GM18858 (cell line): ENCODE results near the gene DCTN2.
"Not testable (repeated sequence)": the region's sequence is repeated elsewhere in the genome, so short reads cannot be mapped to it uniquely, and the experiment has no call there.

ENCODE experiments used
- ATAC-seq: cut with Tn5 transposase; IDR thresholded peaks from one replicate; pipeline ENCODE4 v1.9.1; 2021; ENCODE audit not compliant: unreplicated experiment

Gene DCTN2

GRCh38 chr12:57517187-57517586, 29.8 kb downstream of the DCTN2 start:
- ATAC-seq = no peak

DNA sequence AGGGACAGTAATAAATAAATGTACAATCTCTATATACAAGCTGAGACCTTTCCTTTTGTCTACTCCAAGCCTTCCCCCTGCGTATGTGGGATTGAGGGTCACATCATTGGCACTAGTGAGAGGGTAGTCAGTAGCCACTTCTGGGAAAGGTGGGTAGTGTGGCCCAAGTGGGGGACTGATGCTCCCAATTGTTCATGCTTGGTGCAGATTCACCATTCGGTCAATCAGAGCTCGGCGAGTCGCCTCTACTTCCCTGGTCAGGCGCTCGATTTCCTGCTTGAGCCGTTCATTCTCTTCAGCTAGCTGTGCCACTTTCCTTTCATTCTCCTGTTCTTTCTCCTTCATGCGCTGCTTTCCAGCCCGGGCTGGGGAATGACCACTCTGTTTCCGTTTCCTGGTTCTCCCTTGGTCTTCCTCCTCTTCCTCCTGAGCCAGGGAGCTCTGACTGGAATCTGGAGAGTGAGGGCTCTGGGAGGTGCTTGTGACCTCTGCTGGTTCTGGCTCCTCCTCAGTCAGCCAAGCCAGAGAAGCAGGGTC, 30.3 kb downstream of the DCTN2 start:
- no peak for ATAC-seq

GRCh38 chr12:57515934-57516541, 31.0 kb downstream of the DCTN2 start:
- no peak for ATAC-seq

DNA sequence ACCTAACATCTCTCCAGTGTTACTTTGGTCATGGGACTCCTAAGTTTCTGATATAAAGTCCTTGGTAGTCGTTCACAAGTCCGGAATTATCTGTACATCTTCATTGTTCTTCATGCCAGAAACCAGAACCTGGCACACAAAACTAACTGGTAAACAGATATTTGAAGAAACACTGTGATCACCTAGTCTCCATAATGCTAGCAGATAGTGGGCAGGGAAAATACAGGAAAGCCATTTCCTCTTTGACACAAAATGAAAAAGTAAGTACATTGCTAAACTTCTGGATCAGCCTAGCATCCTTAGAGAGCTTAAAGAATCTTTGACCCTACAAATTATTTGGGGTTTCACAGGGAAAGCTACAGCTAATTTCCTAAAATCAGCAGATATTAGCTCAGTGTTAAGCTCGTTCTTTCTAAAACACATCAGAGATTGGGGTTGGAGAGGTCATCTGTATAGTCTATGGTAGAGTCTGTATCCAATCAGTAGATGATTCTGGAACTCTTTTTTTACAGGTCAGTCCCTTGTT, 31.5 kb downstream of the DCTN2 start:
- ATAC-seq = no peak

DNA sequence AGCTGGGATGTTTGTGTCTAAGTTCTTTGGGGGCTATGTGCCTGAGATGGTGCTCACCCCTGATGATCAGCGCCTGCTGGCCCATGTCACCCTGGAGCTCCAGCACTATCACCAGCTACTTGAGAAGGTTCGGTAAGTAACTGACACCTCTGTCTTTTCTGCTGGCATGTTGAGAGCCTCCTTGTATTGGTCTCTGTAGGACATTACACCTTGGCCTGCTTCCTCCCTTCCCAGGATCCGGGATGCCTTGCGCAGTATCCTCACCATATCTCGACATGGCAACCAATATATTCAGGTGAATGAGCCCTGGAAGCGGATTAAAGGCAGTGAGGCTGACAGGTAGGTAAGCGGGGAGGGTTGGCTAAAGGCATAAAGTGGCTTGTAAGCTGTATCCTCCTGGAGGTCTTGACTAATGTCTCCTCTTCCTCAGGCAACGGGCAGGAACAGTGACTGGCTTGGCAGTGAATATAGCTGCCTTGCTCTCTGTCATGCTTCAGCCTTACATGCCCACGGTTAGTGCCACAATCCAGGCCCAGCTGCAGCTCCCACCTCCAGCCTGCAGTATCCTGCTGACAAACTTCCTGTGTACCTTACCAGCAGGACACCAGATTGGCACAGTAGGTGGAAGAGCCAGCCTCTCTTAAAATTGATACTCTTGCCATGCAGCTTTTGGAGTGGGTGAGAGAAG, 32.1 kb downstream of the DCTN2 start:
- ATAC-seq = no peak

DNA sequence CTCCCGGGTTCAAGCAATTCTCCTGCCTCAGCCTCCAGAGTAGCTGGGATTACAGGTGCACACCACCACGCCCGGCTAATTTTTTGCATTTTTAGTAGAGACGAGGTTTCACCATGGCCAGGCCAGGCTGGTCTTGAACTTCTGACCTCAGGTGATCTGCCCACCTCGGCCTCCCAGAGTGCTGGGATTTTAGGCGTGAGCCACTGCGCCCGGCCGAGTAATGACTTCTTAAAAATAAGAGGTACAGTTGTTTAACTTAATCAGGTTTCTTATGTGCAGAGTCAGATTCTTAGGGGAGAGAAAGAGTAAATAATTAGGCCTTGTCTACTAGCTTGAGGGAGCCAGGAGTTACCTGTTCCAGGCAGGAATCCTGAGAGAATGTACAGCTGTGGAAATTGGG, 32.7 kb downstream of the DCTN2 start:
- not testable (repeated sequence) for ATAC-seq

- ATAC-seq = not testable (repeated sequence)
These were observed 33.3 kb downstream of the DCTN2 start for GRCh38 chr12:57513677-57514076.

DNA sequence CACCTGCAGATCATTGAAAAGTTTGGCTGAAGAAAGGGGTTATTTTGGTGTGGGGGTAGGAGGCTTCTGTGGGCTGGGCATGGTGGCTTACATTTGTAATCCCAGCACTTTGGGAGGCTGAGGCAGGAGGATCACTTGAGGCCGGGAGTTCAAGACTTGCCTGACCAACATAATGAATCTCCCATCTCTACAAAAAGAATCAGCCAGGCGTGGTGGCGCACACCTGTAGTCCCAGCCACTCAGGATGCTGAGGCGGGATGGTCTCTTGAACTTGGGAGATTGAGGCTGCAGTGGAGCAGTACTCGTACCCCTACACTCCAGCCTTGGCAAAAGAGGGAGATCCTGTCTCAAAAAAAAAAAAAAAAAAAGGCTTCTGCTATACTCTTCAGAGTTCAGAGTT, 33.7 kb downstream of the DCTN2 start:
- ATAC-seq = no peak

- ATAC-seq = no peak
These were observed 34.3 kb downstream of the DCTN2 start for GRCh38 chr12:57512665-57513064.

DNA sequence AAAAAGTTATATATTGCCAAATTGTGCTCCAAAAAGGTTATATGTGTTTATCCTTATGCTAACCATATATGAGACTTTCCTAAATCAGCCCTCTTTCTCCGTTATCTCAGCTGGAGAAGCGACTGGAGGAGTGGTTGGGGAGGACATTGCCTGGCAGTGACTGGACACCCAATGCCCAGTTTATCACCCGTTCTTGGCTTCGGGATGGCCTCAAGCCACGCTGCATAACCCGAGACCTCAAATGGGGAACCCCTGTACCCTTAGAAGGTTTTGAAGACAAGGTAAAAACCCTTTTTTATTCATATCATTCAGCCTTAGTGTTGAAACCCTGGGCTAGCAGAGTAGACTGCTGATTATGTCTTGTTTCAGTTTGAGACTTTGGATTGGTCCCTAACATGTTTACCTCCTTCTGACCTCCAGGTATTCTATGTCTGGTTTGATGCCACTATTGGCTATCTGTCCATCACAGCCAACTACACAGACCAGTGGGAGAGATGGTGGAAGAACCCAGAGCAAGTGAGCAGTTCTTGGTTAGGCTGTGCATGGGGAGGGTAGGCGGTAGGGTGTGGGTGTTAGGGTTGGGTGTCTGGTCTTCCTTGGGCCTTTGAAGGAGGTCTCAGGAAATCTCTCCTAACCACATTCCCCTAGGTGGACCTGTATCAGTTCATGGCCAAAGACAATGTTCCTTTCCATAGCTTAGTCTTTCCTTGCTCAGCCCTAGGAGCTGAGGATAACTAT, 35.2 kb downstream of the DCTN2 start:
- ATAC-seq = no peak

DNA sequence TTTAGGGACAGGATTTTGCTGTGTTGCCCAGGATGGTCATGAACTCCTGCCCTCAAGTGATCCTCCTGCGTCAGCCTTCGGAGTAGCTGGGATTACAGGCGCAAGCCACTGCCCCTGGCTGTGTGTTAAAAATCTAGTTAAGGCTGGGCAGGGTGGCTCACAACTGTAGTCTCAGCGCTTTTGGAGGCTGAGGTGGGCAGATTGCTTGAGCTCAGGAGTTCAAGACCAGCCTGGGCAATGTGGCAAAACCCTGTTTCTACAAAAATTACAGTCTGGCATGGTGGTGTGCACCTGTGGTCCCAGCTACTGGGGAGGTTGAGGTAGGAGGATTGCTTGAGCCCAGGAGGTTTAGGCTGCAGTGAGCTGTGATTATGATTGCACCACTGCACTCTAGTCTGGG, 35.8 kb downstream of the DCTN2 start:
- ATAC-seq = no peak

DNA sequence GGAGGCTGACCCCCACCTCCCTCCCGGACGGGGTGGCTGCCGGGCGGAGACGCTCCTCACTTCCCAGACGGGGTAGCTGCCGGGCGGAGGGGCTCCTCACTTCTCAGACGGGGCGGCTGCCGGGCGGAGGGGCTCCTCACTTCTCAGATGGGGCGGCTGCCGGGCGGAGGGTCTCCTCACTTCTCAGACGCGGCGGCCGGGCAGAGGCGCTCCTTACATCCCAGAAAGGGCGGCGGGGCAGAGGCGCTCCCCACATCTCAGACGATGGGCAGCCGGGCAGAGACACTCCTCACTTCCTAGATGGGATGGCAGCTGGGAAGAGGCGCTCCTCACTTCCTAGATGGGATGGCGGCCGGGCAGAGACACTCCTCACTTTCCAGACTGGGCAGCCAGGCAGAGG, 39.2 kb downstream of the DCTN2 start:
- not testable (repeated sequence) for ATAC-seq

DNA sequence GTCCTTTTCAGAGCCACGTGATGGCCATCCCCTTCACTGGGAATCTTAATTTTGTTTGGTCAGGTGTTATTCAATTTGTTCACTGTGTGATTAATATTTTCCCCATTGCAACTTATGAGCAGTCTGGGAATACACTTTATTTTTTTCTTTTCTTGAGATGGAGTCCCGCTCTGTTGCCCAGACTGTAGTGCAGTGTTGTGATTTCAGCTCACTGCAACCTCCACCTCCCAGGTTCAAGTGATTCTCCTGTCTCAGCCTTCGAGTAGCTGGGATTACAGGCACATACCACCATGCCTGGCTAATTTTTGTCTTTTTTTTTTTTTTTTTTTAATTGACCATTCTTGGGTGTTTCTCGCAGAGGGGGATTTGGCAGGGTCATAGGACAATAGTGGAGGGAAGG, 40.5 kb downstream of the DCTN2 start:
- not testable (repeated sequence) for ATAC-seq

GRCh38 chr12:57502311-57502969, 44.6 kb downstream of the DCTN2 start:
- ATAC-seq = not testable (repeated sequence)

DNA sequence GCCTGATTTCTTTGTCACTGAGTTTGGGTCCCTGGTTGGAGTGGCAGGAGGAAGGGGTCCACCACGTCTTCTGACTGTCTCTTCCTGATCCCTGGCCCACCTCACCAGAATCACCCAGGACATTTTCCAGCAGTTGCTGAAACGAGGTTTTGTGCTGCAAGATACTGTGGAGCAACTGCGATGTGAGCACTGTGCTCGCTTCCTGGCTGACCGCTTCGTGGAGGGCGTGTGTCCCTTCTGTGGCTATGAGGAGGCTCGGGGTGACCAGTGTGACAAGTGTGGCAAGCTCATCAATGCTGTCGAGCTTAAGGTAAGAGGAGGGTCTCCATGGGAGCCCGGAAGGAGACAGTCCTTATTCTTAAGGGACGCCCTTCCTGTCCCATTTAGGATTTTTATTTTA, 46.8 kb downstream of the DCTN2 start:
- no peak for ATAC-seq

GRCh38 chr12:57498571-57498970, 48.4 kb downstream of the DCTN2 start:
- ATAC-seq = no peak

GRCh38 chr12:57498132-57498502, 48.9 kb downstream of the DCTN2 start:
- no peak for ATAC-seq

GRCh38 chr12:57497223-57498131, 49.5 kb downstream of the DCTN2 start:
- ATAC-seq = no peak

DNA sequence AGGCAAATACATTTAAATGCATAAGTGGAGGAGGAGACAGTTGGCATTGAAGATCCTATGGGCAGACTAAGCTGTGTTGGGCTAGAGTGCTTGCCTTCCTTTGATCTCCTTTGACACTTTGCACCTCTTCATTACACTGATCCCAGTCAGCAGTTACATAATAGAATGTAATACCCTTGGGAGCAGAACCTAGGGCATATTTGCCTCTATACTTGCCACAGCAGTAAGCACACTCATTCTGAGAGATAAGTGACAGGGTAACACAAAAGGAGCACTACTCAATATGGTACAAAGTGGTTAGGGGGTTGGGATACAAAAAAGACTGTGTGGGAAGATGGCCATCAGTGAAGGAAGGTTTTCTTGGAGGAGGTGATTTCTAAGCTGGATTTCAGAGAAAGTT, 50.2 kb downstream of the DCTN2 start:
- ATAC-seq = no peak

DNA sequence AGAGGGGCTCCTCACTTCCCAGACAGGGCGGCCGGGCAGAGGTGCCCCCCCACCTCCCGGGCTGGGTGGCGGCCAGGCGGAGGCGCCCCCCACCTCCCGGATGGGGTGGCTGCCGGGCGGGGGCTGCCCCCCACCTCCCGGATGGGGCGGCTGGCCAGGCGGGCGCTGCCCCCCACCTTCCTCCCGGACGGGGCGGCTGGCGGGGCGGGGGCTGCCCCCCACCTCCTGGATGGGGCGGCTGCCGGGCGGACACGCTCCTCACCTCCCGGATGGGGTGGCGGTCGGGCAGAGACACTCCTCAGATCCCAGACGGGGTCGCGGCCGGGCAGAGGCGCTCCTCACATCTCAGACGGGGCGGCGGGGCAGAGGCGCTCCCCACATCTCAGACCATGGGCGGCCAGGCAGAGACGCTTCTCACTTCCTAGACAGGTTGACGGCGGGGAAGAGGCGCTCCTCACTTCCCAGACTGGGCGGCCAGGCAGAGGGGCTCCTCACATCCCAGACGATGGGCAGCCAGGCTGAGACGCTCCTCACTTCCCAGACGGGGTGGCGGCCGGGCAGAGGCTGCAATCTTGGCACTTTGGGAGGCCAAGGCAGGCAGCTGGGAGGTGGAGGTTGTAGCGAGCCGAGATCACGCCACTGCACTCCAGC, 51.8 kb downstream of the DCTN2 start:
- not testable (repeated sequence) for ATAC-seq
